ENCODE measurements around the gene ADGRG7. TPM values are rescaled to one million over a fixed set of nuclear protein-coding genes. Genes with fewer than 3 reads are reported as not detected.

The ADGRG7 gene
- total and polyA plus RNA-seq, 2 of the 13 experiments (the other 11 are each of a cell fraction or from before 2014, with no cell fraction given) = not detected

- TF ChIP-seq TCF7 (IDR thresholded peaks at IDR 0.05; ENCODE audit: low read depth) (no peak), TEAD3 (CRISPR knock-in tag; optimal IDR thresholded peaks at IDR 0.05; ENCODE audit: borderline replicate concordance) (peak; percentile 27), SP2 (CRISPR knock-in tag; IDR thresholded peaks at IDR 0.05) (no peak), ATRX (CRISPR knock-in tag; IDR thresholded peaks at IDR 0.05; ENCODE audit: borderline replicate concordance) (no peak), SAFB2 (CRISPR knock-in tag; IDR thresholded peaks at IDR 0.05; ENCODE audit: borderline replicate concordance, low read depth) (no peak), WIZ (CRISPR knock-in tag; IDR thresholded peaks at IDR 0.05) (no peak), ZNF264 (CRISPR knock-in tag; IDR thresholded peaks at IDR 0.05) (no peak), ZNF503 (CRISPR knock-in tag; IDR thresholded peaks at IDR 0.05) (no peak), DR1 (CRISPR knock-in tag; IDR thresholded peaks at IDR 0.05) (no peak), IRF1 (CRISPR knock-in tag; IDR thresholded peaks at IDR 0.05; ENCODE audit: low read depth) (no peak), PAXIP1 (CRISPR knock-in tag; conservative IDR thresholded peaks at IDR 0.05) (no peak), ATF7 (IDR thresholded peaks at IDR 0.05) (no peak), ATF7 (CRISPR knock-in tag; IDR thresholded peaks at IDR 0.05) (no peak), ZSCAN21 (CRISPR knock-in tag; IDR thresholded peaks at IDR 0.05; ENCODE audit: borderline replicate concordance) (no peak), FOXO1 (CRISPR knock-in tag; IDR thresholded peaks at IDR 0.05) (no peak), POGZ (CRISPR knock-in tag; IDR thresholded peaks at IDR 0.05) (0 out of 2 replicates have a peak, but pooled peaks have one; percentile 40)
- TF ChIP-seq, protein P1, sequence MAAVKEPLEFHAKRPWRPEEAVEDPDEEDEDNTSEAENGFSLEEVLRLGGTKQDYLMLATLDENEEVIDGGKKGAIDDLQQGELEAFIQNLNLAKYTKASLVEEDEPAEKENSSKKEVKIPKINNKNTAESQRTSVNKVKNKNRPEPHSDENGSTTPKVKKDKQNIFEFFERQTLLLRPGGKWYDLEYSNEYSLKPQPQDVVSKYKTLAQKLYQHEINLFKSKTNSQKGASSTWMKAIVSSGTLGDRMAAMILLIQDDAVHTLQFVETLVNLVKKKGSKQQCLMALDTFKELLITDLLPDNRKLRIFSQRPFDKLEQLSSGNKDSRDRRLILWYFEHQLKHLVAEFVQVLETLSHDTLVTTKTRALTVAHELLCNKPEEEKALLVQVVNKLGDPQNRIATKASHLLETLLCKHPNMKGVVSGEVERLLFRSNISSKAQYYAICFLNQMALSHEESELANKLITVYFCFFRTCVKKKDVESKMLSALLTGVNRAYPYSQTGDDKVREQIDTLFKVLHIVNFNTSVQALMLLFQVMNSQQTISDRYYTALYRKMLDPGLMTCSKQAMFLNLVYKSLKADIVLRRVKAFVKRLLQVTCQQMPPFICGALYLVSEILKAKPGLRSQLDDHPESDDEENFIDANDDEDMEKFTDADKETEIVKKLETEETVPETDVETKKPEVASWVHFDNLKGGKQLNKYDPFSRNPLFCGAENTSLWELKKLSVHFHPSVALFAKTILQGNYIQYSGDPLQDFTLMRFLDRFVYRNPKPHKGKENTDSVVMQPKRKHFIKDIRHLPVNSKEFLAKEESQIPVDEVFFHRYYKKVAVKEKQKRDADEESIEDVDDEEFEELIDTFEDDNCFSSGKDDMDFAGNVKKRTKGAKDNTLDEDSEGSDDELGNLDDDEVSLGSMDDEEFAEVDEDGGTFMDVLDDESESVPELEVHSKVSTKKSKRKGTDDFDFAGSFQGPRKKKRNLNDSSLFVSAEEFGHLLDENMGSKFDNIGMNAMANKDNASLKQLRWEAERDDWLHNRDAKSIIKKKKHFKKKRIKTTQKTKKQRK (IDR thresholded peaks at IDR 0.05; ENCODE audit: low read length) = no peak
- TF ChIP-seq, protein P2, sequence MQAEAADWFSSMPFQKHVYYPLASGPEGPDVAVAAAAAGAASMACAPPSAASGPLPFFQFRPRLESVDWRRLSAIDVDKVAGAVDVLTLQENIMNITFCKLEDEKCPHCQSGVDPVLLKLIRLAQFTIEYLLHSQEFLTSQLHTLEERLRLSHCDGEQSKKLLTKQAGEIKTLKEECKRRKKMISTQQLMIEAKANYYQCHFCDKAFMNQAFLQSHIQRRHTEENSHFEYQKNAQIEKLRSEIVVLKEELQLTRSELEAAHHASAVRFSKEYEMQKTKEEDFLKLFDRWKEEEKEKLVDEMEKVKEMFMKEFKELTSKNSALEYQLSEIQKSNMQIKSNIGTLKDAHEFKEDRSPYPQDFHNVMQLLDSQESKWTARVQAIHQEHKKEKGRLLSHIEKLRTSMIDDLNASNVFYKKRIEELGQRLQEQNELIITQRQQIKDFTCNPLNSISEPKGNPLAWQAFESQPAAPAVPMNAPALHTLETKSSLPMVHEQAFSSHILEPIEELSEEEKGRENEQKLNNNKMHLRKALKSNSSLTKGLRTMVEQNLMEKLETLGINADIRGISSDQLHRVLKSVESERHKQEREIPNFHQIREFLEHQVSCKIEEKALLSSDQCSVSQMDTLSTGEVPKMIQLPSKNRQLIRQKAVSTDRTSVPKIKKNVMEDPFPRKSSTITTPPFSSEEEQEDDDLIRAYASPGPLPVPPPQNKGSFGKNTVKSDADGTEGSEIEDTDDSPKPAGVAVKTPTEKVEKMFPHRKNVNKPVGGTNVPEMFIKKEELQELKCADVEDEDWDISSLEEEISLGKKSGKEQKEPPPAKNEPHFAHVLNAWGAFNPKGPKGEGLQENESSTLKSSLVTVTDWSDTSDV (CRISPR knock-in tag; IDR thresholded peaks at IDR 0.05) = no peak
Observed at GRCh38 chr3:100640633-100641032, 31.2 kb downstream of the ADGRG7 start (continued).
